Mammary epithelial cell (primary cell): Measurements from ENCODE around the gene ZNF366.

Experiments used
- CTCF ChIP-seq, 2 donors: IDR thresholded peaks in 1 of 2; conservative IDR thresholded peaks in 1 of 2; 2 replicates each; pipeline ENCODE4 v1.5.1; 2011 to 2012; ENCODE audit warnings: inconsistent platforms in 2 of 2, low read length in 2 of 2, mild to moderate bottlenecking in 2 of 2, control low read depth in 1 of 2, low read depth in 1 of 2; ENCODE audit not compliant: insufficient read depth in 1 of 2; ENCODE audit errors: extremely low read depth in 1 of 2
- EZH2 ChIP-seq: IDR thresholded peaks from 2 replicates; pipeline ENCODE4 v1.6.1; 2012; ENCODE audit warnings: low read length, inconsistent platforms, borderline replicate concordance

- TF ChIP-seq CTCF (conservative IDR thresholded peaks at IDR 0.05 in 1 of 2, IDR thresholded peaks at IDR 0.05 in 1 of 2; ENCODE audit: extremely low read depth in 1 of 2, insufficient read depth in 1 of 2, low read depth in 1 of 2, low read length in 2 of 2) (no peak), EZH2 (no peak)
Measured at GRCh38 chr5:72501488-72501887, 5.7 kb downstream of the ZNF366 start.
